Measurements from ENCODE around the gene PTPRM.

Gene PTPRM

DNA sequence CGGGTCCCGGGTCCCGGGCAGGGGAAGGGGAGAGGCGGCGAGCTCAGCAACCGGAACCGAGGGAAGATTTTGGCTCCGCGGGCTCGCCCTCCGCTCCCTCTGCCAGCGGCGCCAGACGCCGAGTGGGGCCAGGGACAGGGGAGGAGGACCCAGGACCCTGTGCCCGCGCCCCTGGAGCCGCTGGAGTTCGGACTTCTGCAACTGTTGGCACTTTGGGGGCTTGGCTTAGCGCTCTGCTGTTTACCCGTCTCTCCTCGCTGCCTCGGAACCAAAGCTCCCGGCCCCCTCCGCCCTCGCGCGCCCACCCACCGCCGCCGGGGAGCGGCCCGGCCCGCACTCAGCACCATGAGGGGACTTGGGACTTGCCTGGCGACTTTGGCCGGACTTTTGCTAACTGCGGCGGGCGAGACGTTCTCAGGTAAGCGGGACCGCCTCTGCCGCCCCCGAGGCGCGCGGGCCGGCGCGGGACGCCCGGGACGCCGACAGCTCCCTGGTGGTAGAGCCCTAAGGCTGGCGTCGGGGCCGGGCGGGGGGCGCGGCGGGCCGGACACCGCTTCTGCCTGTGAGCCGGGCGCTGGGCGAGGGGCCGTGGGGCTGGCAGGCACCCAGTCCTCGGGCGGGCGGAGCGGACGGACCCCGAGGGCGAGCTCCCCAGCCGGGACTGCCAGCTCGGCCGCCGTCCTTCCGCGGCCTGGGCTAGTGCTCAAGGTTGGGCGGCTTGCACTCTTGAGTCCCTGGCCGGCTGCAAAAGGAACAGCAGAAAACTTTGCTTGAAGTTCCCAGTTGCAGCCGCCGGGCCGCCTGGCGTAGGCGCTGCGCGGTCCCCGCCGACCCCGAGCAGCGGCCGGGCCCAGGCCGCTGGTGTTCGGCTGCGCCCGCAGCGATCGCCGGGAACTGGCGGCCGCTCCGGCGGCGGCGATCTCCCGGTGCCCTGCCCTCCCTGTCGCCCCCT lies 634 bp downstream of the PTPRM start:
- peak; percentile 69 for DNase-seq (ENCODE audit: low spot score)

DNA sequence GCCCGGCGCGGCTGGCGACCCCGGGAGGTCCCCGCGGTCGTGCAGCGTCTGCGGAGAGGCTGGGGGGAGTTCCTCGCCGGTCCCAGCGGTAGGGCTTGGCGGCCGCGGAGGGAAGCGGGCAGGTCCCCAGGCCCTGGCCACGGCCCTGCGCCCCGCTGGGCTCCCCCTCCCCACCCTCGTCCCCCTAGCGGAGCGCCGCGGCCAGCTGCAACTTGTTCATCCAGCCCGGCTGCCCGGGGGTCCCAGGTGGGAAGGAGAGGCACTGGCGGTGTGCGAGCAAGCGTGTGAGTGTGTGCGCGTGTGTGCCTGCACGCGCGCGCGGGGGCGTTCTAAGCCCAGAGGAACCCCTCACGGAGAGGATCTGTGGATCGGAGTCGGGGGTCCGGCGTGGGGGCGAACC lies 1.3 kb downstream of the PTPRM start:
- peak; percentile 40 for DNase-seq (ENCODE audit: low spot score)

DNA sequence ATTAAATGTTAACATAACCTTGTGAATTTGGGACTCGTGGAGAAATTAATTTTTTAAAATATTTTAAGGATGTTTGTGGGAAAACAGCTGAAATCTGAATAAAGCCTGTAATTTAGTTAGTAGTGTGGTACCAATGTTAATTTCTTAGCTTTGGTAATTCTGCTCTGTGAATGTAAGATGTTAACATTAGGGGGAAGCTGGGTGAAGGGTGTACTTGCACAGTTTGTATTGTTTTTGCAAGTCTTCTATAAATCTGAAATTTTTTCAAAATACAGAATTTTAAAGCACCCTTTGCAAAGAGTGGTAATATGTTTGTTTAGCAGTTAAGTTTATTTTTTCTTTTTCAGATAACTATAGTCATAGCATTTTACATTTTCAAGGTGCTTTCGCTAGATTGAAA lies 4.5 kb downstream of the PTPRM start:
- DNase-seq (ENCODE audit: low spot score), result no peak

DNA sequence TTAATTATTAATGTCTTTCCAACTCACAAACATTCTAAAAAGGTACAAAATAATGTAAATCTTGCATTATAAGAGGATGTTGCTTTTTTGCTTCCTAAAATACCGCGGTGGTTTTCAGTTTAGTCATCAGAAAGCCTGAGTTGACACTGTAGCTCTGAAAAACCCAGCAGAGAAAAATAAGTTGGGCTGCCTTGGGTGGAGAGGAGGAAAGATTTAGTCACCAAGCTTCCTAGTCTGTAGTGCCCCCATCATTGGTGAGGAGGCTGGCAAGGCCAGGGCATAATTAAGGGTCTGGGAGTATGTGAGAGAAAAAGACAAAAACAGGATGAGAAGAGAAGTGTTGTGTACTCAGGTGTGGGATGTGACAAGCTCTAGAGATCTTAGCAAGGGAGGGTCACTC lies 5.7 kb downstream of the PTPRM start:
- peak; percentile 58 for DNase-seq (ENCODE audit: low spot score)

DNA sequence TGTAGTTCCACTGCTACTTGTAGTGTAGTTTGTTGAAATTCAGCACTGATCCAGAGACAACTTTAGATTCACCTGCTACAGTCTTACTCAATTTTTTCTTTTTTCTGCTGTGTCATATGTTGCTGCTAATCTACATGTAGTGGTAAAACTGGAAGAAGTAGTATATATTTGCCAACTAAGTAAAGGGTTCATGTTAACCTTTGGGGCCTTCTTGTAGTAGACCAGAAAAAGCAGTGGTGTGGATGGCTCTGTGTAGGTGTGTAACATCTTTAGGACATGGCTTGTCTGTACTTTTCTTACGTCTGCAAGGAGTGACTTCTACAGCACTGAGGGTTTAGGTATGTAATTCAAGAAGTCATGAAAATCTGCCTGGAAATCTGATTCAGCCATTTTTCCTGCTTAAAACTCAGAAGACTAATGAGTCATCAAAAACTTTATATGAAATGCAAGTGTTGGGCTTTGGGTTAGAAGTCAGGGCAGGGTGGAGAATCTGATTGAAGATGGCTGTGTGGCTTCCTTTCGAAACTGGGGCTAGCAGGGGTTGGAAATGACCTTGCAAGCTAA lies 8.4 kb downstream of the PTPRM start:
- peak; percentile 42 for DNase-seq (ENCODE audit: low spot score)

DNA sequence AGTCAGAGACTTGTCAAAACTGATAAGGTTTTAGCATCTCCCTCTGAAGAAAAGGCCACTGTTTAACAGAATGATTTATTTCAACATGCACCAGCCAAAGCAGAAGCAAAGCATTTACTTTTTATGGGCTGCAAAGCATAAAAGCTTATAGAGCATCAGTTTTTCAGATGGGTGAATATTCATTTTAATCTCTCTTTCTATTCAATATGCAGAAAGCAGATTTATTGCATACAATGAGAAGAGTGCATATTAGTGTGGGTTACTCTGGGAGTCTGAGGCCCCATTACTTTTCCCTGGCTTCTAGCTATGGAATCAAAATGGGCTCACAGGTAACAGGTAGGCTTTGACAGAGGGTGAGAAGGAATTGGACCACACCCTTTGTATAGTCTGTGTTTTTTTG lies 9.0 kb downstream of the PTPRM start:
- no peak for DNase-seq (ENCODE audit: low spot score)

DNA sequence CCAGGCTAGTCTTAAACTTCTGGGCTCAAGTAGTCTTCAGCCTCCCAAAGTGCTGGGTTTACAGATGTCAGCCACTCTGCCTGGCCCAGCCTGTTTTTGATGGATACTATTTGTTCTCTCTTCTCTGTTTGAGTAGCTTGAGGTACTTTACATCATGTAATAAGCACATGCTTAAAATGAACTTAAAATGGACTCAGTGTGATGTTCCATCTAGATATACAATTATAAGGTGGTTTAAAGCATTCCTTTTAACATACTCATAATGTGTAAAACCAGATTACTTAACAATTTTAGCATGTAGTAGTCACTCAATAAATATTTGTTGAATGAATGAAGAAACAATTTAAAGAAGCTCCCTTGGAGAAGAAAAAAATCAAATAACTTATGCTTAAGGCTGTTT lies 9.6 kb downstream of the PTPRM start:
- peak; percentile 66 for DNase-seq (ENCODE audit: low spot score)

DNA sequence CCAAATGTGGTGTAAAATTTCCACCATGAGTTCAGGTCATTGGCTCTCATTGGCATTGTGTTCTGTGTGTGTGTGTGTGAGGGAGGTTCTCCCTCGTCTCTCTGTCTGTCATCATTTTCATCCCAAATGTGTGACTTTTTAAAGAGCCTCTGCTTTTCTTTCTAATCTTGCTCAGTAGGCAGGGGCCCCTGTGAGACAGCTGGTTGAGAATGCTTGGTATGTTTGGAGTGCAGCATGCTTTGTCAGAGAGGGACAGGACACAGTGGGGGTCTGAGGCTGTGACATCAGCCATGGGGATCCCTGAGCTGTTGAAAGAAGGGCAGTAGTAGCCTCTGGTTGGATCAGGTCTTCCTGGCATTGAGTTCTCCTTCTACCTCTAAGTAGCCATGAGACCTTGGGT lies 10.6 kb downstream of the PTPRM start:
- DNase-seq (ENCODE audit: low spot score), result peak; percentile 89

DNA sequence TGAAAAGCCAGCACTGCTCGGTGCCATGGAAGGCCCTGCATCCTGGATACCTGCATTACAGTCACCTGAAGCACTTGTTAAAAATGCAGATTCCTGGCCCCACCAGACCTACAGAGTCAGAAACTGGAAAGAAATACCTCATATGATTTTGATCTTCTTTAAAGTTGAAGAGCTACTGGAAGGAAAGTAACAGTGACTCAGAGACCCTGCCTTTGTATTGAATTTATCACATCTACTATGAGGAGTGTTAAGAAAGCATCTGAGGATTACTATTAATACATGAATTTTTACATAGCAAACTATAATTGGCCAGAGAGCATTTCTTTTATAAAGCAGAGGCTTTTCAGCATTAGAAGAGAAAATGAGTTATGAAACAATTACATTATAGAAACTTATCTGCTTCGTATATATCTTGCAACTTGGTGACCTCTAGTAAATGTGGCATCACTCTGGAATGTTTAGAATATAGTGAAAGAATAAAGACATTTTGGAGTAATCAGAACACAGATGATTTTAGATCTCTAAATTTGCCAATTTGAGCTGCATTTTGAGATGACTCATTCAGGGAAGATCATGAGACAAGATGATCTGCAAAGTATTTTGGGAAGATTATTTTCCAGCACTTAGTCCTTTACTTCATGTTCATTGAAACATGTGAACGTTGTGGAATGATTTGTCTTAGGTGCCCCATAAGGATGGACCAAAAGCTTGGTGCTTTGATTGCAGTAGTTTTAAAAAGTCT lies 12.2 kb downstream of the PTPRM start:
- no peak for DNase-seq (ENCODE audit: low spot score)

DNA sequence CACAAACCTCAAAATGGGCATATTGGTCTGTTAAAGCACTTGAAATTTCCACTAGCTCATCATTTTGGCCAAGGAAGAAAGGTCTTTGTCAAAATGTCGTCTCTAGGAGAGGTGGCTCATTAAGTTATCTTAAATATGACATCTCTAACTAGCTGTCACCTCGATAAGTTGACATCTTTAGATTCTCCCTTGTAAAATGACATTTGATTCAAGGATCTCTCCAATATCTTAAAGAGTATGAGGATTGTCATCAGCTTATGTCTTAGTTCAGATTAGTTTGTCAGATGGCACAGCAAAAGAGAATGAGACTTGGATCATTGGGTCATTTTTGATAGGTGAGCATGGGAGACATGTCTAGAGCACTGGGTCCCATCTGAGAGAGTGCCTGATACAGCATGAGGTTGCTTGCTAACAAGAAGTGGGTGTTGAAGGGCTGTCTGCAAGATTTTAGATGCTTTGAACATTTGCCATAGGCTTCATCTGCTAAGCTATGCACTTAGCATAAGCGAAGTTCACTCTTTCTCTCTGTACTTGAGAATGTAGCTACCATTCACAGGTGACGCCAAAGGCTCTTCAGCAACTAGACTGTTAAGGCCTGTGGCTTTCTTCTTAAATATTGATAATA lies 12.9 kb downstream of the PTPRM start:
- DNase-seq (ENCODE audit: low spot score), result no peak

DNA sequence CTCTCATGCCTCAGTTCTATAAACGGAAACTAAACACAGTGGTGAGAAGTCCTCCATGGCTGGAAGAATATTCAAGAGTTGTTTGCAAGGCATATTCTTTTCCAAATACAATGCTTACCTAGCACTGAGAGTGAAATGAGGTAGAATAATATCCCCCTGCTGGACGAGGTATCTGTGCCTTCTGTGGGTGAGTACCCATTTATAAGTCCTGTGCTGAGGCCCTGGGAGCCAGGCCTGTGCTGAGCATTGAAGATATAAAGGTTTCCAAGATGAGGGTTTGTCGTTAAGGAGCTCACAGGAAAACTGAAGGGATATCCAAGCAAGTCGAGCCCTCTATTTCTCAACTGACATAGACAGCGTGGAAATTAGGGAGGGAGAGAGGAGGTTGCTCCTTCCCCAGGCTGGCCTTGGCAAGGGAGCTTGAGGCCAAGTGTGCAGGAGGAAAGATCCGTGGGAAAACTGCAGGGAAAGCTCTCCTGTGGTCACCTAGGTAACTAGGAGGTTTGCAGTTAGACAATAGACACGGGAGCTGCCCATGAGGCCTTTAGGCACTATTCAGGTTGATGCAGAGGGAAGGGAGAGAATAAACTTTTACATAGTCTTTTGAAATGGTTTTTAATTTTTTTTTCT lies 17.6 kb downstream of the PTPRM start:
- DNase-seq (ENCODE audit: low spot score), result no peak

DNA sequence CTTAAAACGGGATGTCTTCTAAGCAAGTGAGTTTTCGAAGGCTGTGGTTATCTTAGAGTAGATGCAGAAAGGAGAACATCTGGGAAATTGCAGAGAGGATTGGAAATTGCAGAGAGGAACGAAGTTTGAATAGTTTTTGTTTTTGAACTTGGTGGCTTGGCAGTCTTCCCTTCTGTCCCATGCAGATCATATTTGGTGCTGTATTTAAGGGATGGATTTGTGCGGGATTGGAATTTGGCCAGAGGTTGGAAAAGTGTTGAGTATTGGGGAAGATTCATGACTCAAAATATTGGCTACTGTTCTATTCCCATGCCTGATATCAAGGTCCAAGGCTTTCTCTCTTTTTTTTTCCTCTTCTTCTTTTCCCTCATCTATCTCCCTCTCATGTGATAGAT lies 18.2 kb downstream of the PTPRM start:
- no peak for DNase-seq (ENCODE audit: low spot score)

DNA sequence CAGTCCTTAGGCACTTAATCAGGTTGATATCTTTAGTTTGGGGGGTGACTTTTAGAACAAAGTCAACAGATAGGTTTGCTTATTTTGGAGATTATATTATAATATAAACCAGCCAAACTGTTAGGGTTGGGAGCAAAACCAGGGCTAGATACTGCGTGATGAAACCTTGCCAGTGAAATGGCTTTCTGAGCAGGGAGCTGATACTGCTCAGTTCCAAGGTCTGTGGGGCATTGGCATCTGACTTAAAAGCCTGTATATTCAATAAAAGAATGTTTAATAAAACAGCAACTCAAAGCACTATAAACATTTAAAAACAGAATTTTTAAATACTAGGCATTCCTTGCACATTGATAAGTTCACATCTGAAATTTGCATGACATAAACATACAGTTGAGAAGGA lies 19.3 kb downstream of the PTPRM start:
- no peak for DNase-seq (ENCODE audit: low spot score)

DNA sequence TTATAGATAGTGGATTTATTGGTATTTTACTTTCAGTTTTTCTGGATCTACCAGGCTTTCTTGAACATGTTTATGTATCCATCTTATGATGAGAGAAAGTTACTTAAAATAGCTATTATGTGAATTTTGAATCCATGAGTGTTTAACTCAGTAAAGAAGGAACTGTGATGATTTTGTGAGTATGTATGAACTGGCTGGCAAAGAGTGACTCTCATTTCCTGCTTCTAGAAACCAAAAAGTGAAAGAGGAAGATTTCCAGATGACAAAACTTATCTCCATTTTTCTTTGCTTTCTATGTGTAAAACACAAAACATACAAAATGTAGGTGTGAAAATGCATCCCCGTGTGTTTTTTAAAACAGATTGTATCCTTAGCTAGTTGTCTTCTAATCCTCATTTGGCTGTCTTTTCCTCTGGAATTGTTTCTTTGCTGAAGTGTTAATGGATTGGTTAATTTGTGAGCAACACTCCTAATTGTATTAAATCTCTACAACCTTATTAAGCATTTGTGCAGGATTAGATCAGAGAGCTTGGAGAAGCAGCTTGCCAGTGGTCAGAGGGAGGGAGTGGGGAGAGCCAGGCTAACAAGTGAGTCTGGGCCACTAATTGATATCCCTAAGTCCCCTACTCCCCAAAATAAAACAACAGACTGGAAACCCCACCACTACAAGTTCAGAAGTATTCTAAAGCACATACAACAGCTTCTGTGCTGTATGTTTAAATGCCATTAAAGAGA lies 23.9 kb downstream of the PTPRM start:
- DNase-seq (ENCODE audit: low spot score), result peak; percentile 35

DNA sequence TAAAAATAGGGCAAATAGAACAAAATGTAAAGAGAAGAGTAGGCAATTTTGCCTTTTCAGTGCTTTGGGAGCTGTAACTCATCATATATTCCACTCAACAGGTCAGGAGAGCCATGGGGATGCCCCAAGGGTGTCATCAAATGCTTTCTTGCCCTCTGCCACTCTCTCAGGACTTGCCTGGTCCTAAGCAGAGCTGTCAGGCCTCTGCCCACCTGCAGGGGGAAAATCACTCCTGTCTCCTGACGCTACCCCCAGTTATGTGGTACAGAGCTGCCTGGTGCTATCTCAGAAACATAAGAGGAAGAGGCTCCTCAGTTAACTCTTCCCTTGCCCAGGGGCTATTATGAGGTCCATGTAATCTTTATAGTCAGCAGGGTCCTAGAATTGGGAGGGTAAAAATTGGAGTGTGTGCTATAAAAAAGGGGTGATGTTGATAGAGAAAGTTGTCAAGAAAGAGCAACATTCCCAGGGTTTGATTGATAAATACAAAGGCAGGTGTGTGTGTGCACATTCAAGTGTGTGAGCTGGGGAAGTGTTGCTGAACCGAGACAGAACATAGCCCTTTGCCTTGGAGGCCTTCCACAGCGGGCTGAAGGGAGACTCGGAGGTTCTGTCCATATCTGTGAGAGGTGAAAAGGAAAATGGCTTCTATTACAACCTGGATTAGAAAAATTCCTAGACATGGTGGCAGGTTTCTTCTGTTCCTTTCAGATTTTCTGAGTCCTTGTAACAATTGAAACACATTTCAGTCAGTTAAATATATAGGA lies 25.4 kb downstream of the PTPRM start:
- peak; percentile 62 for DNase-seq (ENCODE audit: low spot score)

DNA sequence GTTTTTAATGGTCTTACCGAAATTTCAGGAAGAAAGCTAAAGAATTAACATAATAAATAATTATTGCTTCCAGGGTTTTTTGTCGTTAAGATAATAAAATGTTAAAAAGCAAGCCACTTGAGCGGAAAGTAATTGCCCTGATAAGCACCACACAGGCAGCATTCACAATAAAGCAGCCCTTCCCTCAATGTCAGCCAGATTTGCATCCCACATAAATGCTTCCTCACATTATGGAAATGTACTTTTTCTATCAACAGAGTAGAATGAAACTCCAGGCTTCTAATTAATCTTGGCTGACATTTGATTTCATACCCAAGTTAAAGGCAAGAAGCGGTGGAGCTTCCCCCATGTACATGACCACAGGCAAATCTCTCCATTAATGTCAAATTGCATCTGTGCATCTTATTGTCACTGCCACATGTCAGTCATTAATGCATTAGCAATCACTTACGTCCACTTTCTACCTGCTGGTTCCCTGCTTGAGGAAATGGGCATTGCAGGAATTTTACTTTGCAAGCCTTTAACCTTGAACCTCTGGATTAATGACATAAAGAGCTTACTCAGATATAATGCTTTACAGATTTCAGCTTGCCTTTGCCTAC lies 26.2 kb downstream of the PTPRM start:
- DNase-seq (ENCODE audit: low spot score), result no peak

DNA sequence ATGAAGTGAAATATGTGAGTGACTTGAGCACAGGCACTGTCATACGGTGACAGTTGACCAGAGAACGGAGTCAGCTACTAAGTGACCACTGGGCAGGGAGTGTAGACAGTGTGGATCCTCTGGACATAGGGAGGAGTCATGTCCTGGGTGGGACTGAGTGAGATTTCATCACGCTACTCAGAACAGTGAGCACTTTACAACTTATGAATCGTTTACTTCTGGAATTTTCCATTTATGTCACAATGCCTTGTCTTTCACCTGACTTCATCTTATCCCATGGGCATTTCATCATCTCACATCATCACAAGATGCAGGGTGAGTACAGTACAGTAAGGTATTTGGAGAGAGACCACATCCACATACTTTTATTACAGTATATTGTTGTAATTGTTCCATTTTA lies 29.0 kb downstream of the PTPRM start:
- peak; percentile 47 for DNase-seq (ENCODE audit: low spot score)

DNA sequence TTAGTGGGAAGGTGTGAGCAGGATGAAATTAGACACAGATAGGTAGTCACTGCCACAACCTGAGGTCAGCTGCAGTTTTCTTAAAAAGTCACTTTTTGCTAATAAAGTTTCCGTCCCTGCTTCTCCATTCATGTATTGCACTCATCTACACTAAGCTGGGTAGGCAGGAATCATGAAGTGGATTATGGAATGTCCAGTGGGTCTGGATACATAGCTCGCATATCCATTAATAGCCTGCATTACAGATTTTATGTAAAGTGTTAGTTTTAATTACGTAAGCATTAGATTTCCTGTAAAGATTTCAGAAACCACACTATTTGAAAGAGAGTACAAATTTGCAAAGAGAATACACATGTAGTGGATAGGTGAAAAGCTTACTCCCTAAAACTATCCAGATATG lies 30.4 kb downstream of the PTPRM start:
- DNase-seq (ENCODE audit: low spot score), result no peak

DNA sequence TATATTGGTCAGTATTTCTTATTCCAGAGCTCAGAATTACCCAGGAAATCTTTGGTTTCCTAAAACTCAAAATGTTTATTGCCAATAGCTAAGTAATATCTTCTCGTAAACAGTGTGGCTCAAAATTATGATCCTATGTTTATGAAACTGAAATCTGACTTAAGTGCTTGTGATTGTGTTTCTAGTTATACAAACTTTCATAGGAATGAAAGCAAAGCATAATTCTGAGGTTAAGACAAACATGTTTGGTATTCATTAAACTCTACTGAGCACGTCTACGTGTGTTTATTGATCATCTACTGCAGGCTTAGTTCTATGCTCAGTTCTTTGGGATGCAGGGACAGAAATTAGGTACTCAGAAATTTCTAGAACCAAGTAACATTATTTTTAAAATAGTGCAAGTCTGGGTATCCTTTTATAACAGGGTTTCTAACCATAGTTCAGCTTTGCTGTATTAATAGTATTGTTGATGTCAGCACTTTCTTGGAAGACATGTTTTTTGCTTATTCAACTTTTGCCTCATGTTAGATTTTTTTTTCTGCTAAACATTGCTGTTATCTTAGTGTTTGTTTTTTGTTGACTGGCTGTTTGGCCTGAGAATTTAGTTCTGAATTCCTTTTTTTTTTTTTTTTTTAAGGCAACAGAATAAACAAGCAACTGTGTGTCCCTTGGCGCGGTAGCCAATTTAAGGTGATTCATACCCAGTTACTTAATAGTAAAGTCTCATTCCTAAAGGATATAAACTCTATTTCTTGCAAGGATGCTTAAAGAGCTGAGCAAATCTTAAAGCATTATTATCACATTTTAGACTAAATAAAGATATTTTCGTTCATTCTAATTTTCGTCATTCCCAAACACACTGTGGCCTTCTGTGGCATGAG lies 31.3 kb downstream of the PTPRM start:
- DNase-seq (ENCODE audit: low spot score), result no peak

Data from kidney tubule cell (primary cell).